Neural cell (in vitro differentiated cells): ENCODE data around the gene NRXN2.

Source experiments
- CTCF ChIP-seq: fragments of 450-650 bp; IDR thresholded peaks from 2 replicates; pipeline ENCODE4 v1.5.1; 2014; ENCODE audit warnings: antibody characterized with exemption, mild to moderate bottlenecking, moderate library complexity; ENCODE audit not compliant: poor library complexity, severe bottlenecking
- EZH2 ChIP-seq: fragments of 200-600, 300-800 bp; shearing (Covaris generic), sonication (generic); IDR thresholded peaks from 2 replicates; pipeline ENCODE4 v1.6.1; 2014; ENCODE audit warnings: antibody characterized with exemption, low read length, borderline replicate concordance, mild to moderate bottlenecking; ENCODE audit not compliant: insufficient read depth, poor library complexity, severe bottlenecking
- SMC3 ChIP-seq: fragments of 450-650 bp; conservative IDR thresholded peaks from 2 replicates; pipeline ENCODE4 v1.6.1; 2014; ENCODE audit warnings: antibody characterized with exemption, mild to moderate bottlenecking, moderate library complexity; ENCODE audit not compliant: poor library complexity

GRCh38 chr11:64653388-64653973, 69.5 kb downstream of the NRXN2 start:
- no peak for TF ChIP-seq EZH2
- TF ChIP-seq CTCF: no peak
- TF ChIP-seq SMC3: no peak
